Upper lobe of right lung (tissue), 1 donor: ENCODE measurements around the gene SLC7A11. TPM values are rescaled to one million over a fixed set of nuclear protein-coding genes. Genes with fewer than 3 reads are reported as not detected.
A peak's percentile ranks its signal among the peaks of the same experiment; 100 is the strongest.

Source experiments
- ATAC-seq: fragments of 200-7000 bp; cut with Tn5 transposase; one replicate; pipeline ENCODE4 v1.9.1; 2020; ENCODE audit warnings: mild to moderate bottlenecking, moderate library complexity
- DNase-seq: peaks from one replicate; pipeline ENCODE4 v3.0.0-alpha.2; 2020
- H3K27ac ChIP-seq: fragments of 200-600 bp; one replicate; pipeline ENCODE4 v1.8.0; 2022
- H3K27me3 ChIP-seq: fragments of 200-600 bp; one replicate; pipeline ENCODE4 v1.8.0; 2022; ENCODE audit warnings: mild to moderate bottlenecking
- H3K36me3 ChIP-seq: fragments of 200-600 bp; one replicate; pipeline ENCODE4 v1.8.0; 2022
- H3K4me1 ChIP-seq: fragments of 200-600 bp; one replicate; pipeline ENCODE4 v1.8.0; 2022
- H3K4me3 ChIP-seq: fragments of 200-600 bp; one replicate; pipeline ENCODE4 v1.8.0; 2022; ENCODE audit warnings: mild to moderate bottlenecking
- H3K9me3 ChIP-seq: fragments of 200-600 bp; one replicate; pipeline ENCODE4 v1.8.0; 2022
- CTCF ChIP-seq: fragments of 200-600 bp; IDR thresholded peaks from one replicate; pipeline ENCODE4 v1.8.0; 2022; ENCODE audit warnings: antibody characterized with exemption
- intact Hi-C: fragments of 100-400 bp; cut with DNase I; formaldehyde crosslinking; loops from one replicate; pipeline ENCODE4 v1.11.0; 2022
- total RNA-seq: library from RNA; stranded (reverse); fragmentation: NEBNext Ultra II Directional; extraction: Animal tissue kit (Norgen Biotek cat#: 25700); gene quantifications from one replicate; pipeline ENCODE4 v1.2.1, GENCODE V29; 2021
- donor health status: DM: no; HTN: yes; CAD: no; lungs with severe emphysema.

The SLC7A11 gene
- total RNA-seq, 1 donor from 2014 or later: 3.8 TPM

- no peak overlapping the region for H3K4me3 ChIP-seq
- H3K27me3 ChIP-seq: no peaks in the 10 kb centered on the region
- intact Hi-C loops: no loop called here
- DNase-seq: no peak
- ATAC-seq: no peak
- no peaks in the 10 kb centered on the region for H3K4me1 ChIP-seq
- no peaks in the 10 kb centered on the region for H3K9me3 ChIP-seq
- TF ChIP-seq CTCF: no peak
- no peaks in the 10 kb centered on the region for H3K36me3 ChIP-seq
- H3K27ac ChIP-seq: no peak overlapping the region
Observed at GRCh38 chr4:138205531-138206233, 36.5 kb downstream of the SLC7A11 start.

DNA sequence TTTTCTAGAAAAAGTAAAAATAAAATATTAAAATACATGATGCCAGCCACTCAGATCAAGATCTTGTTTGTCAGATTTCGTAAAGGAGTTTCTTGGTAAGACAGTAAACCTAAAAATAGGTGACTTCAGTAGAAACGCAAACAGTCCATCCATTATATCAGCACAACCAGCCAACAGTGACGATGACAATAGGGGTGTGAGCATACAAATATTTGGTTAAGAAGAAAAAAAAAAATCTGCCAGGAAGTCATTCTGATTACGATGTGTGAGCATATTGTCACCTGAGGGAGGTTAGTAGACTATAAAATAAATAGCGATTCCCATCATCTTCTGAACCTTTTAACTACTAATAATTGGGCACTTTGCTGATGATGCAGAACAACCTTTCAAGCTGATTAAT lies 37.6 kb downstream of the SLC7A11 start:
- H3K9me3 ChIP-seq: no peaks in the 10 kb centered on the region
- ATAC-seq: no peak
- H3K36me3 ChIP-seq: no peaks in the 10 kb centered on the region
- no peak overlapping the region for H3K4me3 ChIP-seq
- no peaks in the 10 kb centered on the region for H3K4me1 ChIP-seq
- no peak for TF ChIP-seq CTCF
- no peak for DNase-seq
- no peaks in the 10 kb centered on the region for H3K27me3 ChIP-seq
- intact Hi-C loops: no loop called here
- no peak overlapping the region for H3K27ac ChIP-seq

DNA sequence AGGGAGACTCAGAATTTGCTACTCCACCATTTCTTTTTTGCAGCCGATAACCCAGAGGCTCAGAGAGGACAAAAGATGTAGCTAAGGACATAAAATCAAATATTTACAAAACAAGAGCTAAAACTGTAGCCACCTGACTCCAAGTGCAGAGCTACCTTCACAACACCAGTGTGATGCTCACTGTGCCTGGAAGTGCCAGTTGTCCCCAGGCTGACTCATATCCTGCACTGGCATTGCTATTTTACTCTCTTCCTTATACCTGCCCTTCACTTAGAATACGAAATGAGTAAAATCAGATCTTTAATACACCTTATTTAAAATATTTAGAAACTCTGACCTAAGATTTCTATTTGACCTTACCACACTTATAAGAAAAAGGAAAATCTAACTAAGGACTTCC lies 39.5 kb downstream of the SLC7A11 start:
- DNase-seq (no peak), ATAC-seq (no peak)
- Histone ChIP-seq H3K4me3 (no peak overlapping the region), H3K9me3 (no peaks in the 10 kb centered on the region), H3K27me3 (no peaks in the 10 kb centered on the region), H3K36me3 (no peaks in the 10 kb centered on the region), H3K27ac (no peak overlapping the region), H3K4me1 (no peaks in the 10 kb centered on the region)
- intact Hi-C loops: no loop called here
- TF ChIP-seq CTCF: no peak

GRCh38 chr4:138200236-138200590 lies 41.9 kb downstream of the SLC7A11 start:
- no peak for TF ChIP-seq CTCF
- H3K27ac ChIP-seq: no peak overlapping the region
- no peak for ATAC-seq
- no peaks in the 10 kb centered on the region for H3K9me3 ChIP-seq
- intact Hi-C loops: no loop called here
- H3K4me3 ChIP-seq: no peak overlapping the region
- DNase-seq: no peak
- no peaks in the 10 kb centered on the region for H3K27me3 ChIP-seq
- H3K36me3 ChIP-seq: no peaks in the 10 kb centered on the region
- no peaks in the 10 kb centered on the region for H3K4me1 ChIP-seq

DNA sequence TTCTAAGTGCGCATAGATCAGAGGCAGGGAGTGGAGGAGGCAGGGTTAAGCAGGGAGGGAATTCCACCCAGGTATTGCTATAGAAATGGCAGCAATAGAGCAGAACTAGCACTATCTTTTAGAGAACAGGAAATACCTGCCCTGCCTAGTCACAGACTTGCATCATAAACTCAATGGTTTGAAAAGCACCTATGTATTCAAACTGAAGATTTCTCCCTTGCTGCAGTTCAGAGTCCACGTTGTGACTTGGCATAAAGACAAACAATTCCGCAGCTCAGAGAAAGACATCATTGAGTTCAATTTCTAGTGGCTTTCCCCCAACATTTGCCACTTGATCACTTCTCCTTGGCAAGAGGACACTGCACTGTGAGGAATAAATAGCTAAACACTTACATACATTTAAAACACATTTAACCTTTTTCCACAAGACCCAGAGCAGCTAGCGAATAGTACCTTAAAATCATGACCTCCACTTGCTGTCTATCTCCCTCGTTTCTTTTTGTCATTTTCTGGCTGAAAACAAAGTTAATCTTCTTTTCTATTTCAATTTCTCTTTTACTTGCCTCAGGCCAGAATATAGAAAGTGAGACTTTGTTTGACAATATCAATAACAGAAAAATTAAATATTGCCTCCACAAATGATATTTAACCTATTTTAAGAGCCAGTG lies 42.4 kb downstream of the SLC7A11 start:
- no peaks in the 10 kb centered on the region for H3K36me3 ChIP-seq
- no peak overlapping the region for H3K4me3 ChIP-seq
- TF ChIP-seq CTCF: no peak
- peak overlapping the region; percentile 3 for H3K27ac ChIP-seq
- H3K9me3 ChIP-seq: no peaks in the 10 kb centered on the region
- peak; percentile 87 for ATAC-seq
- DNase-seq: no peak
- H3K4me1 ChIP-seq: no peaks in the 10 kb centered on the region
- intact Hi-C loops: no loop called here
- no peaks in the 10 kb centered on the region for H3K27me3 ChIP-seq
